H54 (cell line): ENCODE data around the gene CALR3.
"Not testable (repeated sequence)": the region's sequence is repeated elsewhere in the genome, so short reads cannot be mapped to it uniquely, and the experiment has no call there.

Source experiments
- DNase-seq: peaks from one replicate; pipeline ENCODE4 v3.0.0; 2011; ENCODE audit warnings: low spot score, mixed read lengths; ENCODE audit not compliant: insufficient read length
- FAIRE-seq: peaks from 3 replicates; lab custom pipeline; 2011; peaks lifted over from hg19 to GRCh38; lab: Jason Lieb, UNC
- POLR2A ChIP-seq: IDR thresholded peaks from 2 replicates; pipeline ENCODE4 v1.6.1; 2011; ENCODE audit warnings: low read depth, mild to moderate bottlenecking, low read length

Gene CALR3

GRCh38 chr19:16495982-16496612 is at the start of gene CALR3, which contains the start of gene C19orf44:
TSS of gene CALR3 (minus strand) at chr19:16496167. CDS start at chr19:16496129, 38 bp downstream.
TSS of gene C19orf44 (plus strand) at chr19:16496394. CDS start at chr19:16500793, 4,399 bp downstream.
- peak; percentile 43; the same call in 1 of the 2 replicates for TF ChIP-seq POLR2A
- FAIRE-seq, result peak; percentile 74
- DNase-seq, result peak; percentile 93

GRCh38 chr19:16544473-16545231 is 48.7 kb upstream of the CALR3 start:
- TF ChIP-seq POLR2A, result no peak
- FAIRE-seq (no peak), DNase-seq (no peak)

GRCh38 chr19:16543734-16544133 is 47.8 kb upstream of the CALR3 start:
- not testable (repeated sequence) for DNase-seq, FAIRE-seq

- no peak for DNase-seq
- TF ChIP-seq POLR2A, result no peak
Measured at GRCh38 chr19:16542910-16543472, 47.0 kb upstream of the CALR3 start.

GRCh38 chr19:16542045-16542909 is 46.3 kb upstream of the CALR3 start, which contains the start of gene CHERP:
TSS of gene CHERP (minus strand) at chr19:16542437. CDS start at chr19:16542378, 59 bp downstream.
- peak; percentile 91 for TF ChIP-seq POLR2A
- FAIRE-seq, result no peak
- peak; percentile 93 for DNase-seq

More at GRCh38 chr19:16542910-16543472, 47.0 kb upstream of the CALR3 start:
- FAIRE-seq, result no peak

- FAIRE-seq, result no peak
- no peak for DNase-seq
- TF ChIP-seq POLR2A, result no peak
Measured at GRCh38 chr19:16541526-16542044, 45.6 kb upstream of the CALR3 start.

- no peak for TF ChIP-seq POLR2A
- no peak for FAIRE-seq
Measured at GRCh38 chr19:16540948-16541347, 45.0 kb upstream of the CALR3 start.

GRCh38 chr19:16537111-16537510 is 41.1 kb upstream of the CALR3 start:
- DNase-seq, result no peak
- FAIRE-seq, result no peak
- TF ChIP-seq POLR2A, result no peak

More at GRCh38 chr19:16540948-16541347, 45.0 kb upstream of the CALR3 start:
- no peak for DNase-seq

GRCh38 chr19:16536130-16536529 is 40.2 kb upstream of the CALR3 start:
- FAIRE-seq (no peak), DNase-seq (no peak)
- no peak for TF ChIP-seq POLR2A

- no peak for DNase-seq
- FAIRE-seq, result no peak
- TF ChIP-seq POLR2A, result no peak
Measured at GRCh38 chr19:16535381-16535780, 39.4 kb upstream of the CALR3 start.

GRCh38 chr19:16532440-16533234 is 36.7 kb upstream of the CALR3 start:
- DNase-seq (no peak), FAIRE-seq (no peak)
- TF ChIP-seq POLR2A, result no peak

GRCh38 chr19:16531380-16531669 is 35.4 kb upstream of the CALR3 start:
- no peak for DNase-seq
- TF ChIP-seq POLR2A, result no peak
- no peak for FAIRE-seq
